GM23248 (cell line): ENCODE data around the gene MAP3K5.

Experiments used
- EZH2 ChIP-seq: fragments of 200-600 bp; sonication (generic); IDR thresholded peaks from 2 replicates; pipeline ENCODE4 v1.6.1; 2018; ENCODE audit warnings: antibody characterized with exemption, mild to moderate bottlenecking; ENCODE audit not compliant: insufficient read depth, poor library complexity, severe bottlenecking
- EZH2phosphoT487 ChIP-seq: fragments of 200-600 bp; sonication (generic); IDR thresholded peaks from 2 replicates; pipeline ENCODE4 v1.6.1; 2018; ENCODE audit warnings: antibody characterized with exemption, moderate library complexity, mild to moderate bottlenecking, low read depth; ENCODE audit not compliant: insufficient read depth

GRCh38 chr6:136740050-136740974 is 52.0 kb downstream of the MAP3K5 start:
- TF ChIP-seq EZH2 (no peak), EZH2phosphoT487 (no peak)
